Measurements from ENCODE around the gene TMEM255A. TPM values are rescaled to one million over a fixed set of nuclear protein-coding genes. Genes with fewer than 3 reads are reported as not detected.

Gene TMEM255A
- total RNA-seq, 3 donors from 2014 or later, result 0.80 to 5.6 (median 1.3) TPM

DNA sequence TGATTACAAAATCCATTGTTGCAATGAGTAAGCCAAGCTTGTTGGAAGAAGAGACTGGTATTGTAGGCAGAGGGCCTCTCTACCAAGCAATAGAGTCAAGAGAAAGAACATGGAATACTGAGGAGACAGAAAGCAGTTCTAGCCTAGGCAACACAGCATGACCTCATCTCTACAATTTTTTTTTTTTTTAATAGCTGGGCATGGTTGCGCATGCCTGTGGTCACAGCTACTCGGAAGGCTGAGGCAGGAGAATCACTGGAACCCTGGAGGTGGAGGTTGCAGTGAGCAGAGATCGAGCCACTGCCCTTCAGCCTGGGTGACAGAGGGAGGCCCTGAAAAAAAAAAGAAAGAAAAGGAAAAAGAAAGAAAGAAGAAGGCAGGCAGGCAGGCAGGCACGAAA lies 72.3 kb downstream of the TMEM255A start:
- no peaks in the 10 kb centered on the region for H3K9me3 ChIP-seq
- intact Hi-C loops (cut with DNase I; ENCODE audit: low total_unique reads), result no loop called here
- DNase-seq (ENCODE audit: low spot score in 2 of 2), result no peak
- TF ChIP-seq POLR2AphosphoS5 (IDR thresholded peaks at IDR 0.05), result no peak
- TF ChIP-seq, protein P1, sequence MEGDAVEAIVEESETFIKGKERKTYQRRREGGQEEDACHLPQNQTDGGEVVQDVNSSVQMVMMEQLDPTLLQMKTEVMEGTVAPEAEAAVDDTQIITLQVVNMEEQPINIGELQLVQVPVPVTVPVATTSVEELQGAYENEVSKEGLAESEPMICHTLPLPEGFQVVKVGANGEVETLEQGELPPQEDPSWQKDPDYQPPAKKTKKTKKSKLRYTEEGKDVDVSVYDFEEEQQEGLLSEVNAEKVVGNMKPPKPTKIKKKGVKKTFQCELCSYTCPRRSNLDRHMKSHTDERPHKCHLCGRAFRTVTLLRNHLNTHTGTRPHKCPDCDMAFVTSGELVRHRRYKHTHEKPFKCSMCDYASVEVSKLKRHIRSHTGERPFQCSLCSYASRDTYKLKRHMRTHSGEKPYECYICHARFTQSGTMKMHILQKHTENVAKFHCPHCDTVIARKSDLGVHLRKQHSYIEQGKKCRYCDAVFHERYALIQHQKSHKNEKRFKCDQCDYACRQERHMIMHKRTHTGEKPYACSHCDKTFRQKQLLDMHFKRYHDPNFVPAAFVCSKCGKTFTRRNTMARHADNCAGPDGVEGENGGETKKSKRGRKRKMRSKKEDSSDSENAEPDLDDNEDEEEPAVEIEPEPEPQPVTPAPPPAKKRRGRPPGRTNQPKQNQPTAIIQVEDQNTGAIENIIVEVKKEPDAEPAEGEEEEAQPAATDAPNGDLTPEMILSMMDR (IDR thresholded peaks at IDR 0.05), result no peak
- no peak for TF ChIP-seq POLR2A (IDR thresholded peaks at IDR 0.05)
- no peaks in the 10 kb centered on the region for H3K36me3 ChIP-seq
- no peaks in the 10 kb centered on the region for H3K4me1 ChIP-seq
- H3K4me3 ChIP-seq, result no peak overlapping the region
- no peaks in the 10 kb centered on the region for H3K27me3 ChIP-seq
- H3K27ac ChIP-seq, result no peak overlapping the region

- no peak overlapping the region for H3K4me3 ChIP-seq
- no peaks in the 10 kb centered on the region for H3K27me3 ChIP-seq
- H3K9me3 ChIP-seq, result no peaks in the 10 kb centered on the region
- DNase-seq (ENCODE audit: low spot score in 2 of 2), result no peak
- no peaks in the 10 kb centered on the region for H3K4me1 ChIP-seq
- H3K27ac ChIP-seq, result no peak overlapping the region
- intact Hi-C loops (cut with DNase I; ENCODE audit: low total_unique reads), result no loop called here
- no peaks in the 10 kb centered on the region for H3K36me3 ChIP-seq
- TF ChIP-seq POLR2AphosphoS5 (IDR thresholded peaks at IDR 0.05) (no peak), POLR2A (IDR thresholded peaks at IDR 0.05) (no peak)
- TF ChIP-seq, protein P1 (IDR thresholded peaks at IDR 0.05), result no peak
These were observed 74.4 kb downstream of the TMEM255A start for GRCh38 chrX:120236687-120237479.

GRCh38 chrX:120235284-120235683 lies 76.0 kb downstream of the TMEM255A start:
- Histone ChIP-seq H3K36me3 (no peaks in the 10 kb centered on the region), H3K9me3 (no peaks in the 10 kb centered on the region), H3K4me3 (no peak overlapping the region), H3K27ac (no peak overlapping the region), H3K4me1 (no peaks in the 10 kb centered on the region), H3K27me3 (no peaks in the 10 kb centered on the region)
- no peak for DNase-seq (ENCODE audit: low spot score in 2 of 2)
- intact Hi-C loops (cut with DNase I; ENCODE audit: low total_unique reads), result no loop called here
- no peak for TF ChIP-seq POLR2AphosphoS5 (IDR thresholded peaks at IDR 0.05)
- TF ChIP-seq, protein P1 (IDR thresholded peaks at IDR 0.05), result no peak
- no peak for TF ChIP-seq POLR2A (IDR thresholded peaks at IDR 0.05)

DNA sequence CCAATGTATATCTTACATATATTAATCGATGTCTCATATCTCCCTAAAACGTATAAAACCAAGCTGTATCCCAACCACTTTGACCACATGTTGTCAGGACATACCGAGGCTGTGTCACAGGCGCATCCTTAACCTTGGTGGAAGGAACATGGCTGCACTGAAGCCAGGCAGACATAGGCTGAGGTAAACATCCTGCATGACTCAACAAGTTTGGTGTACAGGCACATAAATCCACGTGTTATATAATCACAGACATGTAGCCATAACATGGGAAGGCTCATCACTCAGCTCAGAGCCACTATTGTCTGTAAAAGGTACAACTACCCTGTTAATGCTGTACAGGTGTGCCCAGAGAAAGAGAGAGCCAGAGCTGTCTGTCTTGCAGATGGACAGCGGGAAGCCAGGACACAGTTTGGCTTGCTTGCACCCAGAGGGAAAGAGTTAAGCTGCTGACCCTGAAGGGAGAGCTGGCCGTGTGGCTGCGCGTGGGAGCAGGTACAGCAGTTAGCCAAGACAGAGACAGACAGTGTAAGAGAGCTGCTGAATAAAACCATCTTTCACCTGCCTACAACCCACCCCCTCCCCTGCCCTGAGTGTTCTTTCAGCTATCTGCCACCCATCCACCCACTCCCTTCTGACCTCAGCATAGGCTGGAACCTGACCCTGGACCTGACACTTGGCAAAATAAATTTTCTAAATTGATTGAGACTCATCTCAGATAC lies 82.9 kb downstream of the TMEM255A start:
- H3K9me3 ChIP-seq, result no peaks in the 10 kb centered on the region
- intact Hi-C loops (cut with DNase I; ENCODE audit: low total_unique reads), result no loop called here
- no peaks in the 10 kb centered on the region for H3K36me3 ChIP-seq
- no peak overlapping the region for H3K27ac ChIP-seq
- DNase-seq (ENCODE audit: low spot score in 2 of 2), result no peak
- H3K4me3 ChIP-seq, result no peak overlapping the region
- no peaks in the 10 kb centered on the region for H3K4me1 ChIP-seq
- H3K27me3 ChIP-seq, result peaks cover 0 to 4% of the 10 kb centered on the region in 2 donors
- TF ChIP-seq, protein P1 (IDR thresholded peaks at IDR 0.05), result no peak
- TF ChIP-seq POLR2AphosphoS5 (IDR thresholded peaks at IDR 0.05) (no peak), POLR2A (IDR thresholded peaks at IDR 0.05) (no peak)

DNA sequence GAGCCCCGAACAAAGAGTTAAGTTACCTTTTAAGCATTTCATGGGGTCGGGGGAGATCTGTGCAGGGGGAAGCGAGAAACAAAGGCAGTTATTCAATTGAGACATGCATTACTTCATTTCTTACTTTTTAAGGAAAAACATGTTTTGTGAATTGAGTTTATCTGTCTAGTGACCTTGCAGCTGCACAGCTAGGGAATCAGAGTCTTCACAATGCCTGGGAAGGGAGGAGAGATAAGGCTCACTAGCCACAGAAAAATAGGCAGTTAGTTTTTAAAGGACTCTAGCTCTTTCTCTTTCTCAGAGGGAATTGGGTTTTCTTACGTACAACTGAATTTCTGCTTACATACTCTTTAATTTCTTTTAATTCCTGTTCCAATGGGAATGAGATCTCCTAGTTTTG lies 86.9 kb downstream of the TMEM255A start:
- H3K9me3 ChIP-seq, result no peaks in the 10 kb centered on the region
- no peak for DNase-seq (ENCODE audit: low spot score in 2 of 2)
- peaks cover 0 to 4% of the 10 kb centered on the region in 2 donors for H3K27me3 ChIP-seq
- intact Hi-C loops (cut with DNase I; ENCODE audit: low total_unique reads), result no loop called here
- no peaks in the 10 kb centered on the region for H3K4me1 ChIP-seq
- H3K27ac ChIP-seq, result no peak overlapping the region
- no peak for TF ChIP-seq POLR2A (IDR thresholded peaks at IDR 0.05)
- TF ChIP-seq POLR2AphosphoS5 (IDR thresholded peaks at IDR 0.05), result no peak
- TF ChIP-seq, protein P1 (IDR thresholded peaks at IDR 0.05), result no peak
- H3K4me3 ChIP-seq, result no peak overlapping the region
- no peaks in the 10 kb centered on the region for H3K36me3 ChIP-seq
